Medulla oblongata (tissue), 1 donor: ENCODE data around the gene ZNF275.
"Not testable (repeated sequence)": the region's sequence is repeated elsewhere in the genome, so short reads cannot be mapped to it uniquely, and the experiment has no call there.

Source experiments
- DNase-seq: peaks from one replicate; pipeline ENCODE4 v3.0.0-alpha.2; 2015; ENCODE audit errors: extremely low spot score

Gene ZNF275

GRCh38 chrX:153319295-153320046 is 14.5 kb upstream of the ZNF275 start:
- DNase-seq = no peak

DNA sequence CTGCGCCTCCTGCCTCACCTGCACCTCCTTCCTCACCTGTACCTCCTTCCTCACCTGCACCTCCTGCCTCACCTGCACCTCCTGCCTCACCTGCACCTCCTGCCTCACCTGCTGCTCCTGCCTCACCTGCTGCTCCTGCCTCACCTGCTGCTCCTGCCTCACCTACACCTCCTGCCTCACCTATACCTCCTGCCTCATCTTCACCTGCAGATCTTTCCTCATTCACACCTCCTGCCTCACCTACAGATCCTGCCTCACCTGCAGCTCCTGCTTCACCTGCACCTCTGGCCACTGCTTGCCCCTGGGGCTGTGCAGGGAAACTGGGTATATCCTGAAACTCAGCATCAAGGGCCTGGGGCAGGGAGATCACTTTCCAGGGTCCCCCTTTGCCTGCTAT is 13.9 kb upstream of the ZNF275 start:
- DNase-seq = not testable (repeated sequence)

DNA sequence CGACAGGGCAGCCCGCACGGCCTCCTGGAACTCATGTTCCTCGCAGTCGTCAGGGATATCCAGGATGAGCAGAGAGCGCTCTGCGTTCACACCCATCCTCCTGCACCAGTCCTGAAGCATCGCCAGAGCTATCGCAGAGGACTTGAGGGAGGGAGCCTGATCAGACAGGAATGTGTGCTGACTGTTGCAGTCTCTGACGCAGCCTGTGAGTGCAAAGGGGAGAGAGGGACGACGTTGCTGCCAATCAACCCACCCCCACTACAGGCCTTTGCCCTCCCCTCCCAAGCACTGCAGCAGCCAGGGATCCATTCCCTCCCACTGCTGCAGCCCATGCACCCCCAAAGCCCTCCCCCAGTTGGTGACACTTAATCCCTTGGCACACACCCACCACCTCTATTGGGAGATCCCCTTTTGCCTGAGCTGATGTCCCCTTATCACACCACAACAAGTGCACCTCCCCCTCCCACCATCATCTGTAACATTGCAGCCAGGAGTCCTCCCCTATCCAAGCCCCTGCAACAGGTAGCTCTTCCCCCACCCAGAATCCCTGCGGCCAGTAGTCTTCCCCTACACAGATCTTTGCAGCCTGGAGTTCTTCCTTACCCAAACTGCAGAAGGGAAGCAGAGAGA is 13.3 kb upstream of the ZNF275 start:
- DNase-seq = no peak

DNA sequence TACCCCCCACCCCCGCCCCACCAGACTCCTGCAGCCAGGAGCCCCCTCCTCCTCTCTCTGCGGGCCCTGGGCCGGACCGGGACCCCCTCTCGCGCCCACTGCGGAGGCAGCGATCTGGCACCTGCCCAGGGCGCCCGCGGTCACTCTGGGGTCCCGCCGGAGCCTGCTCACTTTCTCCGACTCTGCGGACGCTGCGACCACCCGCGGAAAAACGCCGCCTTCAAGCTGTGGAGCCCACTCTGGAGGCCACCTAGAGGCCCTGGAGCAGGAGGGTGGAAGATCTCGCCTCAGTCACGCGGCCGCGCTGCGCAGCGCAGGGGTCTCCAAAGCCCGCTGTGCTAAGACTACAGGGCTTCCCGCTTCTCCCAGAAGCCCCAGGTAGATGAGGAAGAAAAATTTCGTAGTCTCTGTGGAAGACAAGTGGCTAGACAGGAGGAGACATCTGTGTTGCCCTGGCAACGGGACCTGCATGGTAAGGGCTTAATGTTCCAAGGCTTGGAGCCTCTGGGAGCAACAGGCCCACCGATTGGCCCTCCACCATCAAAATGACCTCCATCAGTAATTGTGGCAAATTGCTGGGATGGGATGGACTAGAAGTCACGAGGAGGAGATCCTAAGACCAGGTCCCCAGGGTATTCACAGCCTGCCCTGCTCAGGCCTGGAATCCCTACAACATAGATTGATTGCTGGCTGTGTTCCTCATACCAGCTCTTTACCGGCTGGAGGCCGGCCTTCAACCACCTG is 12.4 kb upstream of the ZNF275 start, which contains the start of gene PNMA6F:
Gene PNMA6F (minus strand): TSS at position 387 of the 744 bp plus-strand sequence. CDS start 1,093 bp downstream, outside the sequence.
- DNase-seq = no peak

- DNase-seq = no peak
Measured at GRCh38 chrX:153327561-153327960, 6.4 kb upstream of the ZNF275 start.

DNA sequence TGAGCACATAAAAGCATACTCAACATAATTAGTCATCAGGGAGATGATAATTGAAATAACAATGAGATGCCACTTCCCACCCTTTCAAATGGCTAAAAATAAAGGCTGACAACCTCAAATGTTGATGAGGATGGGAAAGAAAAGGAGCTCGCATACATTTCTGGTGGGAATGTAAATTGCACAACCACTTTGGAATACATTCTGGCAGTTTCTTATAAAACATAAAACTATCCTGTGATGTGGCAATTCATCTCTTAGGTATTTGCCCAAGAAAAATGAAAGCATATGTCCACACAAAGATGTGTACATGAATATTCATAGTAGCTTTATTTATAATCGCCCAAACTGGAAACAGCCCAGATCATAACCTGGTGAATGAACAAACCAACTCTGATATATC is 687 bp upstream of the ZNF275 start:
- no peak for DNase-seq

- DNase-seq = no peak
Measured at GRCh38 chrX:153334654-153335295, 822 bp downstream of the ZNF275 start.

- no peak for DNase-seq
Measured at GRCh38 chrX:153336121-153336894, 2.4 kb downstream of the ZNF275 start.

DNA sequence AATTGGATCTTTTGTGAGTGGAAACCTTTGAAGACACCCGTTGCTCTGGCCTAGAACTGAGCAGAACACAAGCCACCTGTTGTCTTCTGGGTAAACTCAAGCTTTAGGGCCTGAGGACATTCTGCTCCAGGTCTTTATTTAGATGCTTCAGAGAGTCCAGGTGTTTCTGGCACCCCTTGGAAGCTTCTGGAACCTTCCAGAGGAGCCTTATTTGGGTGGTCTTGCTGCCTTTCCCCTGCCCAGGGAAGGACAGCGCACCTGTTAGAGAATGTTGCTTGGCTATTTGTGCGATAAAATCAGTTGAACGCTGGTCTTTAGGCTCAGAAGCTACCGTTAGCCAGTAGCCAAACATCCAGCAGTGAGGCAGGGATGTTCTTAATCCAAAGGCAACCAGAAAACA is 3.0 kb downstream of the ZNF275 start:
- DNase-seq = no peak

GRCh38 chrX:153338836-153339235 is 4.9 kb downstream of the ZNF275 start:
- DNase-seq = no peak

DNA sequence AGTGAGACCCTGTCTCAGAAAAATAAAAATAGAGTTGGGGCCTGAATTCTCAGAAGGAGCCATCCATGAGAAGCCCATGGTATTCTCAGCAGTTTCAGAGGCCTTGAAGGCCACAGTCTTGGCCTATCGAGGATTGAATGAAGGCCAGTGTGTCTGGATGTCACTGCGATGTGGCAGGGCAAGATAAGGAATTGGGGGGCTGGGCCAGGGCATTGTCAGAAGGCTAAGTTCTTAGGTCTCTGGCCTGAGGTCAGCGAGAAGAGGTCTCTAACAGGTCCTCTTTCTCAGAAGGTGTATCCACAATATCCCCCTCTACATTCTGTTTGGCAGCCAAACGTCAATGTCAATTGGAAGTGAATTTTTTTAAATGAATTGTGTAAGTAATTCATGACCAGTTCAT is 5.7 kb downstream of the ZNF275 start:
- DNase-seq = no peak

DNA sequence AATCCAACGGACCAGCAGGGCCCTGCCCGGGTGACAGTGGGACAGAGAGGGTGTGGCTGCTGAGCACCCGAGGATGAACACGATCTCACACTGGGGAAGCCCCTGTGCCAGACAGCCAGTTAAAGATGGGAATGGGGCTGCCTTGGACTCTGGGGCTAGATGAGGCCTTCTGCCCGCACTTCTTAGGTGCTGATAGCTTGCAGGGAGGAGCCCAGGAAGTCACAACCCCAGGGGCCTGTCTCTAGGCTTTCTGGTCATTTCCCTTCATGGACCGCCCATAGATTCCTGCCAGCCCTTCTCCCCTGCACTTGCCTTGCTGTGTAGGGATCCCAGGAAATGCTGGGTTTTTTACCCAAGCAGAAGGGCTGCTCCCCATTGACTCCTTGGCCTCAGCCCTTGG is 6.2 kb downstream of the ZNF275 start:
- DNase-seq = no peak

DNA sequence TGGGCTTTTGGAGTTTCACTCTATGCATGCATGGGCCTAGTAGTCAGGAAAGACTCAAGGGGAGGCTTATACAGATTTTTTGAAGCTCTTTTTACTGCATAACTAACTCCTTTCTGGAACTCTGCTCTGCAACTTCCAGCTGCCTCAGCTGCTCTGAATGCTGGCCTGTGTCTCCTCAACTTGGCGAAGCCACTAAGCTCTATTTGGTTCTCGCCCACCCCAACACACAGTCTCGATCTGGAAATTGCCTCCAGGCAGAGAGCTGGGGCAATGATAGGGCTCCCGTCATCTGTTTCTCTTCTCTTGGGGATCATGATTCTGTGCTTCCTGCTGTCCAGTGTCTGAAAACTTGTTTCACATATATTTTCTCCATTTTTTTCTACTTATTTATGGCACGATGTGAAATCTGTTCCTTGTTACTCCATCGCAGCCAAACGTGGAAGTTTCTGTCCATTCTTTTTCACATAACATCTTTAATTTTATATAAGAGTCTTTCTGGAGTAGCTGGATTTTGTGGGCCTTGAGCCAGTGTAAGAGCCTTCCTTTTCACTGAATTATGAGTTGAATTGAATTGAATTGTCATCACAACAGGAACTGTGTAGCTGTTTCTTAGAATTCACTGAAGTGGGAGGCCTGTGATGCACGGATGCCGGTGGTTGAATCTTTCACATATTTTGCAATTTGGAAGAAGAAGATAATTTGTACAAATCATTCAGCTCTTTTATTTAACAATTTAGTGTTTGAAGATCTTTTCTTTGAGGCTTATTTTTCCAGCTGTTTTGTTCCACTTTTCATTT is 9.0 kb downstream of the ZNF275 start:
- peak; percentile 9 for DNase-seq

DNA sequence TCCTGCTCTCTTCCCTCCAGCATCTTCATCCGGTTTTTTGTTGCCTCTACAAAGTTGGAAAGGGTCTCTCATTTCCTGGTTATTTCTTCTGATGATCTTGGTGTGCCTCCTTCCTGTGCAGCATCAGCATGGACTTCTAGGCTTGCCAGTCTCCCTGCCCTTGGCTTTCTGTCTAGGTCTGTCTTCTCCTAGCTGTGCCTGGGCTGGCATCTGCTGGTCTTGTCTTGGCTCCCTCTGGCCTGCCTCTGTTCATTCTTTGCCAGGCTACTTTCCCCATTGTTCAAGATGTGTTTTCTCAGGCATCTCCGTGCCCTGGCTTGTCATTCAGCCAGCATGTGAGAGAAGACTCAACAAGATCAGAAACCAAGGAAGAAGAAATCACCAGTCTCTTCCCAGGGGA is 9.7 kb downstream of the ZNF275 start:
- DNase-seq = peak; percentile 4

DNA sequence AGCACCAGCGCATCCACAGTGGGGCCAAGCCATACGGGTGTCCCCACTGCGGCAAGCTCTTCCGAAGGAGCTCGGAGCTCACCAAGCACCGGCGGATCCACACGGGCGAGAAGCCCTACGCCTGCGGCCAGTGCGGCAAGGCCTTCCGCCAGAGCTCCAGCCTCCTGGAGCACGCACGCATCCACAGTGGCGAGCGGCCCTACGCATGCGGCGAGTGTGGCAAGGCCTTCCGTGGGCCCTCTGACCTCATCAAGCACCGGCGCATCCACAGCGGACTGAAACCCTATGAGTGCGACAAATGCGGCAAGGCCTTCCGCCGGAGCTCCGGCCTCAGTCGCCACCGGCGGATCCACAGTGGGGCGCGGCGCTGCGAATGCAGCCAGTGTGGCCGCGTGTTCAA is 13.6 kb downstream of the ZNF275 start:
- DNase-seq = no peak

DNA sequence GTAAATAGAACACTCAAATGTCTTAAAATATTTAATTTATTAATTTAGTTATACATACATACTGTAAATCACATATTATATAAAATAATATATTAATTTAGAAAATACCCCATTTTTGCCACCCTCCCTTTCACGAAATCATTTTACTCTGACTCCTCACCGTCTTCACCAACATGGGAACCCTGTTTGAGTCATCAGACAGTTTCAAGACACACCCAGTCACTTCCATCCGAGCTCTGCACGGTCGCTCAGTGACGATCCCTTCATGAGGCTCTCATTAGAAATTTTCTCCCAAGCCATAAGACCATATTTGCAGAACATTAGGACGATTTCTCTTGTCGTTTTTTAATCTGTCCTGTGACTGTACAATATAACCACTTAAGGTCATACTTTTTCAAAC is 14.5 kb downstream of the ZNF275 start:
- no peak for DNase-seq

DNA sequence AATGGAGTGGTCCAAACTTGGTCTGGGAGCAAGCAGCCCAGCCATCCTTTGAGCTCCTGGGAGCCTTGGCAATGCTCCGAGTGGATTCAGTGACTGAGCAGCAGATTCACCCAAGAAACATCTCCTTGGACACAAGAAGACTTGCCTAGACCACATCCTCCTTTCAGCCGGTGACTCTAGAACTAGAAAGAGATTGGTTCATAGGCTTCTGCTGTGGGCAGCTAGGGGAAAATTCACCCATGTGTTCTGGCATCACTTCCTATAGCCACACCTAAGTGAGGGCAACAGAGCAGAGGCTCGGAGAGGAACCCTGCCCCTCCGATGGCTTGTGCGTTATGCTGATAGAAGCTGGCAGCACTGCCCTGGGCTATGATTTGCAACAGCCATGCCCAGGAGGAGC is 16.0 kb downstream of the ZNF275 start:
- DNase-seq = no peak

GRCh38 chrX:153351981-153352380 is 18.0 kb downstream of the ZNF275 start:
- no peak for DNase-seq

DNA sequence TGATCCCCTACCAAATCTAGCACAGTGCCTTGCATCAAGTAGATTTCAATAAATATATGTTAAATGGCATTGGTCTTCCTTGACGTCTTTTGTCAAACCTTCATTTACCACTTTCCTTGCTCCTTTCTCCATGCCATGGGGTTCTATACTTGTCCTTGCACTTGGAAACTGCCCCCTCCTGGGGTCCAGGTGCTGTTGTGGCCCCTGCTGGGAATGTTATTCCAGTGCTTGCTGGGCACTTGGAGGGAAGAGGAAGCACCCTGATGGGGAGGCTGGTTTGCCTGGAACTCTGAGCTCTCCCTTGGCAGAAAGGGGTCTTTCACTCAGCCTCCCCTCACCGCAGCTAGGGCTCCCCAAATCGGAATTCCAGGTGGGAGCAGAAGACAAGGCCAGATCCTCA is 18.9 kb downstream of the ZNF275 start:
- no peak for DNase-seq

DNA sequence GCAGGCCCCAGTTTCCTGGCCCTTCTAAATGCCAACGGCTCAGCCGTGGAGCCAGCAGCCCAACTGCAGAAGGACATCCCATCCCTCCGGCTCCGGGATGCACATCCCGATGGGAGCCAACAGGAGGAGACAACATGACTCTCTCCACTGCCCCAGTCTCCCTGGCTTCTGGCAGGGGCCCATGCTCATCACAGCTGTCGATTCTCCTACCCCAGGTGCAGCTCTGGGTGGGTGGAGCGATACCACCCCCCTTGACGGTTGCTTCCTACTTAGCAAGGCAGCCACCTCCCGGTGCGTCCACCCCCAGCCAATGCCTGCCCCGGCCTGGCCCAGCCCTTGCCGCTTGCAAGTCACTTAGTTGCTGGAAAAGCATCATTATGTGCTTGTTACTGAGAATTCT is 19.5 kb downstream of the ZNF275 start:
- no peak for DNase-seq

- no peak for DNase-seq
Measured at GRCh38 chrX:153357877-153358276, 23.9 kb downstream of the ZNF275 start.
